HCT116 (cell line): ENCODE results near the gene GSDMA.

ENCODE experiments used
- ATF3 ChIP-seq: IDR thresholded peaks from 2 replicates; pipeline ENCODE4 v1.6.1; 2012
- CTCF ChIP-seq, 3 experiments: fragments of 200-600 bp in 1 of 3; sonication (generic) in 1 of 3; IDR thresholded peaks in 2 of 3; conservative IDR thresholded peaks in 1 of 3; 2 replicates each; pipeline ENCODE4 v1.5.1; 2012 to 2017; ENCODE audit warnings: low read depth in 2 of 3, low read length in 2 of 3, antibody characterized with exemption in 1 of 3, borderline replicate concordance in 1 of 3, control low read depth in 1 of 3, mild to moderate bottlenecking in 1 of 3, mixed read lengths in 1 of 3, mixed run types in 1 of 3, moderate library complexity in 1 of 3; ENCODE audit not compliant: insufficient read depth in 1 of 3

- TF ChIP-seq CTCF (IDR thresholded peaks at IDR 0.05 in 2 of 3, conservative IDR thresholded peaks at IDR 0.05 in 1 of 3; ENCODE audit: borderline replicate concordance in 1 of 3, insufficient read depth in 1 of 3, low read depth in 2 of 3, low read length in 2 of 3) (no peak), ATF3 (no peak)
Measured at GRCh38 chr17:39922006-39922405, 40.8 kb upstream of the GSDMA start.
